ENCODE results near the gene SNF8. TPM values are rescaled to one million over a fixed set of nuclear protein-coding genes. Genes with fewer than 3 reads are reported as not detected.

Gene SNF8
- polyA plus RNA-seq, 4 donors, result 88.9 to 109 (median 106) TPM

GRCh38 chr17:48930435-48930873 lies 14.2 kb downstream of the SNF8 start:
- DNase-seq (ENCODE audit: low read depth in 4 of 4, low spot score in 2 of 4), result no peak

GRCh38 chr17:48929812-48930165 lies 14.9 kb downstream of the SNF8 start:
- DNase-seq (ENCODE audit: low read depth in 4 of 4, low spot score in 2 of 4), result no peak

- no peak for DNase-seq (ENCODE audit: low read depth in 4 of 4, low spot score in 2 of 4)
Measured at GRCh38 chr17:48928876-48929811, 15.5 kb downstream of the SNF8 start.

- DNase-seq (ENCODE audit: low read depth in 4 of 4, low spot score in 2 of 4), result no peak
Measured at GRCh38 chr17:48927978-48928745, 16.5 kb downstream of the SNF8 start.

GRCh38 chr17:48925991-48926342 lies 18.7 kb downstream of the SNF8 start:
- DNase-seq (ENCODE audit: low read depth in 4 of 4, low spot score in 2 of 4), result no peak

GRCh38 chr17:48925251-48925990 lies 19.2 kb downstream of the SNF8 start:
- no peak for DNase-seq (ENCODE audit: low read depth in 4 of 4, low spot score in 2 of 4)

- DNase-seq (ENCODE audit: low read depth in 4 of 4, low spot score in 2 of 4), result no peak
Measured at GRCh38 chr17:48915459-48916282, 29.0 kb downstream of the SNF8 start.

- DNase-seq (ENCODE audit: low read depth in 4 of 4, low spot score in 2 of 4), result no peak
Measured at GRCh38 chr17:48912476-48912875, 32.2 kb downstream of the SNF8 start.

GRCh38 chr17:48910370-48910769 lies 34.3 kb downstream of the SNF8 start:
- DNase-seq (ENCODE audit: low read depth in 4 of 4, low spot score in 2 of 4), result no peak

GRCh38 chr17:48909783-48910182 lies 34.9 kb downstream of the SNF8 start:
- DNase-seq (ENCODE audit: low read depth in 4 of 4, low spot score in 2 of 4), result no peak

- peak in 3 of 4 donors; percentile 72 to 87 (median 84) for DNase-seq (ENCODE audit: low read depth in 4 of 4, low spot score in 2 of 4)
Measured at GRCh38 chr17:48908853-48909394, 35.7 kb downstream of the SNF8 start.

- DNase-seq (ENCODE audit: low read depth in 4 of 4, low spot score in 2 of 4), result peak; percentile 86 to 91 (median 90)
Measured at GRCh38 chr17:48908047-48908843, 36.4 kb downstream of the SNF8 start, which contains the start of gene UBE2Z. Gene UBE2Z, plus strand, starts transcription at chr17:48908407. Its CDS starts 97 bp downstream, at chr17:48908504.

- no peak for DNase-seq (ENCODE audit: low read depth in 4 of 4, low spot score in 2 of 4)
Measured at GRCh38 chr17:48907713-48908046, 37.0 kb downstream of the SNF8 start.

- no peak for DNase-seq (ENCODE audit: low read depth in 4 of 4, low spot score in 2 of 4)
Measured at GRCh38 chr17:48905987-48906515, 38.6 kb downstream of the SNF8 start.

- DNase-seq (ENCODE audit: low read depth in 4 of 4, low spot score in 2 of 4), result no peak
Measured at GRCh38 chr17:48904428-48904827, 40.2 kb downstream of the SNF8 start.

GRCh38 chr17:48903401-48903800 lies 41.2 kb downstream of the SNF8 start:
- DNase-seq (ENCODE audit: low read depth in 4 of 4, low spot score in 2 of 4), result no peak

- DNase-seq (ENCODE audit: low read depth in 4 of 4, low spot score in 2 of 4), result no peak
Measured at GRCh38 chr17:48901241-48901640, 43.4 kb downstream of the SNF8 start.

GRCh38 chr17:48894886-48895285 lies 49.8 kb downstream of the SNF8 start:
- no peak for DNase-seq (ENCODE audit: low read depth in 4 of 4, low spot score in 2 of 4)

Measured in left renal cortex interstitium (tissue), 4 donors.